K562 (cell line): ENCODE data around the gene AIFM3. TPM values are rescaled to one million over a fixed set of nuclear protein-coding genes. Genes with fewer than 3 reads are reported as not detected.

Source experiments
- ARNT ChIP-seq, 2 experiments: fragments of 450-650 bp; IDR thresholded peaks; 2 replicates each; pipeline ENCODE4 v1.6.1; 2016; ENCODE audit warnings: mild to moderate bottlenecking in 1 of 2
- ASH1L ChIP-seq: fragments of 450-650 bp; IDR thresholded peaks from 2 replicates; pipeline ENCODE4 v1.6.1; 2018; ENCODE audit warnings: borderline replicate concordance, mild to moderate bottlenecking, low read depth; ENCODE audit not compliant: partially characterized antibody
- CCAR2 ChIP-seq: fragments of 200-400 bp; formaldehyde crosslinking; IDR thresholded peaks from 2 replicates; pipeline ENCODE4 v1.6.1; 2017; ENCODE audit warnings: mild to moderate bottlenecking, low read depth, low read length
- CHAMP1 ChIP-seq: fragments of 450-650 bp; IDR thresholded peaks from 2 replicates; pipeline ENCODE4 v1.6.1; 2016; ENCODE audit warnings: mild to moderate bottlenecking
- ESRRB ChIP-seq: fragments of 250-450 bp; sonication (Bioruptor Pico); IDR thresholded peaks from 2 replicates; pipeline ENCODE4 v1.5.0; 2020; ENCODE audit warnings: mild to moderate bottlenecking, moderate library complexity, borderline replicate concordance
- GTF2E2 ChIP-seq: fragments of 200-800 bp; sonication (Bioruptor generic); IDR thresholded peaks from 2 replicates; pipeline ENCODE4 v1.6.1; 2016; ENCODE audit warnings: missing genetic modification characterization, missing compliant biosample characterization
- IRF1 ChIP-seq: sonication (generic); formaldehyde crosslinking; IDR thresholded peaks from 2 replicates; pipeline ENCODE4 v1.8.0; 2022; ENCODE audit warnings: missing genetic modification reagents, mild to moderate bottlenecking, borderline replicate concordance
- KLF13 ChIP-seq: fragments of 450-650 bp; IDR thresholded peaks from 2 replicates; pipeline ENCODE4 v1.6.1; 2016; ENCODE audit warnings: missing genetic modification characterization, low read depth, mild to moderate bottlenecking, missing compliant biosample characterization, moderate library complexity, borderline replicate concordance
- MAZ ChIP-seq, 2 experiments: fragments of 450-650 bp in 1 of 2; sonication (generic) in 1 of 2; formaldehyde crosslinking; IDR thresholded peaks in 1 of 2; conservative IDR thresholded peaks in 1 of 2; 2 replicates each; pipeline versions ENCODE4 v1.4.0 to v1.5.0; 2020; ENCODE audit warnings: mild to moderate bottlenecking in 1 of 2, missing genetic modification reagents in 1 of 2
- NELFE ChIP-seq: IDR thresholded peaks from 2 replicates; pipeline ENCODE4 v1.6.1; 2011; ENCODE audit warnings: mild to moderate bottlenecking; ENCODE audit not compliant: insufficient read depth, insufficient read length
- NR4A1 ChIP-seq, 2 experiments: fragments of 250-450 bp in 1 of 2; fragments of 450-650 bp in 1 of 2; sonication (Bioruptor Pico) in 1 of 2; IDR thresholded peaks; 2 replicates each; pipeline versions ENCODE4 v1.4.0 to v1.6.1; 2016 to 2020; ENCODE audit warnings: mild to moderate bottlenecking in 2 of 2, missing compliant biosample characterization in 1 of 2, missing genetic modification characterization in 1 of 2, moderate library complexity in 1 of 2
- POLR2AphosphoS5 ChIP-seq: IDR thresholded peaks from 2 replicates; pipeline ENCODE4 v1.6.1; 2011; ENCODE audit warnings: mild to moderate bottlenecking, low read depth, low read length, moderate library complexity; ENCODE audit not compliant: control insufficient read depth, insufficient read depth
- RFX7 ChIP-seq: fragments of 250-450 bp; sonication (Bioruptor Pico); IDR thresholded peaks from 2 replicates; pipeline ENCODE4 v1.5.1; 2021; ENCODE audit warnings: mild to moderate bottlenecking
- SETDB1 ChIP-seq: IDR thresholded peaks from one replicate; pipeline ENCODE4 v1.6.1; 2012; ENCODE audit warnings: low read length, control low read depth, inconsistent platforms
- SMARCA5 ChIP-seq: fragments of 450-650 bp; IDR thresholded peaks from 2 replicates; pipeline ENCODE4 v1.6.1; 2016
- TCF15 ChIP-seq: fragments of 250-450 bp; sonication (Bioruptor Pico); IDR thresholded peaks from 2 replicates; pipeline ENCODE4 v1.8.0; 2022; ENCODE audit warnings: moderate library complexity, mild to moderate bottlenecking, inconsistent platforms
- UBTF ChIP-seq, 2 experiments: IDR thresholded peaks; 2 replicates each; pipeline ENCODE4 v1.6.1; 2012; ENCODE audit warnings: improper control_type of control experiment in 2 of 2, low read depth in 2 of 2, low read length in 2 of 2, borderline replicate concordance in 1 of 2
- ZNF143 ChIP-seq: sonication (generic); formaldehyde crosslinking; IDR thresholded peaks from 2 replicates; pipeline ENCODE4 v1.9.0; 2022; ENCODE audit warnings: mild to moderate bottlenecking, missing genetic modification reagents
- ZNF175 ChIP-seq: fragments of 200-800 bp; sonication (Bioruptor generic); IDR thresholded peaks from 2 replicates; pipeline ENCODE4 v1.6.1; 2016; ENCODE audit warnings: low read depth, mild to moderate bottlenecking, missing genetic modification characterization, missing compliant biosample characterization
- ZNF282 ChIP-seq: sonication (generic); formaldehyde crosslinking; IDR thresholded peaks from 2 replicates; pipeline ENCODE4 v1.8.1; 2023; ENCODE audit warnings: missing genetic modification reagents
- ZNF354B ChIP-seq: fragments of 250-450 bp; sonication (Bioruptor Pico); IDR thresholded peaks from 2 replicates; pipeline ENCODE4 v1.4.0; 2020
- ZNF830 ChIP-seq: fragments of 250-450 bp; sonication (Bioruptor Pico); IDR thresholded peaks from 2 replicates; pipeline ENCODE4 v1.5.0; 2021; ENCODE audit warnings: mild to moderate bottlenecking
- polyA plus RNA-seq, 8 experiments: library from polyadenylated mRNA; depleted of rRNA in 4 of 8; stranded (reverse) in 5 of 8; unstranded in 3 of 8; fragments of >200 nt; fragmentation: Nextera tagmentation in 2 of 8; fragmentation: Illumina TruSeq in 1 of 8; extraction: Ambion mirVana in 2 of 8; extraction: Trizol in 1 of 8; gene quantifications; 2 replicates each; pipeline versions ENCODE4 v1.2.1 to v1.2.3, GENCODE V29; 2011 to 2014; ENCODE audit warnings: inconsistent platforms in 1 of 8, missing spikeins in 1 of 8
- total RNA-seq, 7 experiments: library from RNA; depleted of rRNA in 6 of 7; stranded (reverse); fragments of >200 nt in 6 of 7; fragmentation: Illumina TruSeq in 2 of 7; extraction: Trizol in 2 of 7; gene quantifications; 2 replicates each; pipeline versions ENCODE4 v1.2.1 to v1.2.3, GENCODE V29; 2011 to 2021; ENCODE audit warnings: low replicate concordance in 1 of 7

Gene AIFM3
- total and polyA plus RNA-seq, 9 of the 15 experiments (the other 6 are each of a cell fraction or from before 2014, with no cell fraction given): 0.03 to 0.20 (median 0.07) TPM; not detected in 1

GRCh38 chr22:20965104-20965887, 1.8 kb upstream of the AIFM3 start (continued):
- TF ChIP-seq UBTF (IDR thresholded peaks at IDR 0.05; ENCODE audit: borderline replicate concordance in 1 of 2, low read depth in 2 of 2, low read length in 2 of 2) (no peak), RFX7 (CRISPR knock-in tag) (no peak), KLF13 (no peak), NELFE (no peak), ESRRB (CRISPR knock-in tag) (no peak), POLR2AphosphoS5 (no peak), MAZ (CRISPR knock-in tag; conservative IDR thresholded peaks at IDR 0.05 in 1 of 2, IDR thresholded peaks at IDR 0.05 in 1 of 2) (peak in 1 of 2 experiments; percentile 39; a peak in 1 of 4 replicates), GTF2E2 (tag) (no peak), SMARCA5 (no peak), TCF15 (no peak), CHAMP1 (no peak), ZNF282 (CRISPR knock-in tag) (0 out of 2 replicates have a peak, but pooled peaks have one; percentile 67), ZNF175 (no peak), ZNF830 (CRISPR knock-in tag) (no peak; the same call in 1 of the 2 replicates), ARNT (IDR thresholded peaks at IDR 0.05) (no peak), ZNF143 (CRISPR knock-in tag) (peak; percentile 46; the same call in 1 of the 2 replicates), SETDB1 (no peak), IRF1 (CRISPR knock-in tag) (no peak), CCAR2 (no peak), ZNF354B (CRISPR knock-in tag) (no peak), NR4A1 (CRISPR knock-in tag; IDR thresholded peaks at IDR 0.05) (no peak), NR4A1 (tag; IDR thresholded peaks at IDR 0.05) (no peak), ASH1L (no peak)
